Peyer's patch (tissue), 4 donors: Measurements from ENCODE around the gene SRGAP2B. TPM values are rescaled to one million over a fixed set of nuclear protein-coding genes. Genes with fewer than 3 reads are reported as not detected.
A peak's percentile ranks its signal among the peaks of the same experiment; 100 is the strongest.
"Not testable (repeated sequence)": the region's sequence is repeated elsewhere in the genome, so short reads cannot be mapped to it uniquely, and the experiment has no call there.

Experiments used
- DNase-seq, 3 donors: peaks; one replicate each; pipeline ENCODE4 v3.0.0-alpha.2; 2017 to 2019
- H3K27ac ChIP-seq, 4 donors: fragments of 200-600 bp; sonication (generic); one replicate each; pipeline ENCODE4 v1.5.1; 2016 to 2019
- H3K27me3 ChIP-seq, 2 donors: fragments of 200-600 bp; sonication (generic); one replicate each; pipeline ENCODE4 v1.5.1; 2019
- H3K36me3 ChIP-seq, 3 donors: fragments of 200-600 bp; sonication (generic); one replicate each; pipeline ENCODE4 v1.5.1; 2016 to 2019
- H3K4me1 ChIP-seq, 4 donors: fragments of 200-600 bp; sonication (generic); one replicate each; pipeline ENCODE4 v1.5.1; 2016 to 2019
- H3K4me3 ChIP-seq, 4 donors: fragments of 200-600 bp; sonication (generic); 1 replicate in 3 of 4; 2 replicates in 1 of 4; pipeline ENCODE4 v1.5.1; 2016 to 2019; ENCODE audit warnings: mild to moderate bottlenecking in 1 of 4
- H3K9me3 ChIP-seq, 4 donors: fragments of 200-600 bp; sonication (generic); one replicate each; pipeline ENCODE4 v1.5.1; 2016 to 2019; ENCODE audit warnings: mild to moderate bottlenecking in 1 of 4
- total RNA-seq, 4 donors: library from RNA; depleted of rRNA; stranded (reverse); fragments of >200 nt; gene quantifications; one replicate each; pipeline ENCODE4 v1.1.0, GENCODE V29; 2016

SRGAP2B gene
- total RNA-seq, 4 donors from 2014 or later: 2.5 to 31.4 (median 5.8) TPM

DNA sequence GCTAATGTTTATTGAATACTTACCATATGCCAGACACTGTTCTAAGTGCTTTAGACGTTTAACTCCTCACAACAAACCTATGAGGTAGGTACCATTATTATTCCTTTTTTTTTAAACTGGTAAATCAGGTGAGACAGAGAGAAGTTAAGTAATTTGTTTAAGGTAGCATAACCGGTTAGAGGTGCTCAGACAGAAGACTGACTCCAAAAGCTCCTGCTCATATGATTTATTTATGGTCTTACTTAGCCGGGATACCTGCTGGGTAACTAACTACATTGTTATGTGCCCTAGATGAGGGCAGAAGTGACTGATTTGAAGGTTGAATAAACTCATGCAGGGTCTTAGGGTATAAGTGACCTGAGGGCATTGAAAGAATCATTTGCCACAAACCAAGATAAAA lies 17.6 kb upstream of the SRGAP2B start:
- not testable (repeated sequence) for H3K4me1 ChIP-seq, DNase-seq, H3K27me3 ChIP-seq, H3K27ac ChIP-seq, H3K4me3 ChIP-seq, H3K9me3 ChIP-seq, H3K36me3 ChIP-seq

GRCh38 chr1:145111674-145112073 lies 16.5 kb upstream of the SRGAP2B start:
- not testable (repeated sequence) for H3K9me3 ChIP-seq

GRCh38 chr1:145103294-145103693 lies 8.2 kb upstream of the SRGAP2B start:
- H3K4me1 ChIP-seq, DNase-seq, H3K27ac ChIP-seq, H3K36me3 ChIP-seq, H3K9me3 ChIP-seq, H3K4me3 ChIP-seq, H3K27me3 ChIP-seq: not testable (repeated sequence)

More at GRCh38 chr1:145111674-145112073, 16.5 kb upstream of the SRGAP2B start:
- not testable (repeated sequence) for H3K4me1 ChIP-seq, H3K4me3 ChIP-seq, DNase-seq, H3K27me3 ChIP-seq, H3K36me3 ChIP-seq, H3K27ac ChIP-seq

DNA sequence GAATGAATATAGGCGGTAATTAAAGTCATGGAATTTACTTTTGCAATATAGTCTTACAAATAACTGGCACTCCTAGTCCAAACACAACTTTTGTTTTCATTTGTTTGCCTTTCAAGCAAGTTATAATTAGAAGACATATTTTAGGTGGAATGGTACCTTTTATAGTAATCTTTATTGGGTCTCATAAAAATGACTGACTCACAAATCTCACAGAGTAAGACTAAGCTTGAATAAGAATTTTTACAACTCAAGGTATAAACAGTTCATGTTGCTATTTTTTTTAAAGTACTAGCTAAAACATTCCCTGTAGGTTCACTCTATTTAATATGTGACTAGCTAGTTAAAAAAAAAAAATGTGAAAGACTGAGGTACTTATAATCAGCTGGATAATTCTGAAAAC lies 6.6 kb upstream of the SRGAP2B start:
- H3K4me3 ChIP-seq, H3K27ac ChIP-seq, H3K4me1 ChIP-seq, H3K27me3 ChIP-seq, DNase-seq, H3K9me3 ChIP-seq, H3K36me3 ChIP-seq: not testable (repeated sequence)

- not testable (repeated sequence) for H3K4me1 ChIP-seq, H3K36me3 ChIP-seq, H3K9me3 ChIP-seq, H3K27me3 ChIP-seq
- H3K27ac ChIP-seq: peak overlapping the region in 3 of 4 donors; percentile 57 to 67 (median 66)
- peak overlapping the region; percentile 38 to 51 (median 42) for H3K4me3 ChIP-seq
- DNase-seq: peak in 1 of 3 donors; percentile 46
Measured at GRCh38 chr1:145094655-145095211, 395 bp downstream of the SRGAP2B start.

GRCh38 chr1:145093517-145094149 lies 1.5 kb downstream of the SRGAP2B start:
- H3K36me3 ChIP-seq, H3K4me1 ChIP-seq, H3K9me3 ChIP-seq, H3K27me3 ChIP-seq: not testable (repeated sequence)
- H3K4me3 ChIP-seq: peak overlapping the region in 3 of 4 donors; percentile 35 to 54 (median 40)
- peak overlapping the region in 2 of 4 donors; percentile 57 to 60 for H3K27ac ChIP-seq
- peak in 2 of 3 donors; percentile 44 to 78 for DNase-seq

- H3K4me1 ChIP-seq, H3K27me3 ChIP-seq, H3K9me3 ChIP-seq, H3K27ac ChIP-seq, H3K36me3 ChIP-seq, DNase-seq, H3K4me3 ChIP-seq: not testable (repeated sequence)
Measured at GRCh38 chr1:145082483-145083255, 12.5 kb downstream of the SRGAP2B start.

- not testable (repeated sequence) for DNase-seq, H3K36me3 ChIP-seq, H3K27me3 ChIP-seq, H3K4me3 ChIP-seq, H3K27ac ChIP-seq, H3K4me1 ChIP-seq, H3K9me3 ChIP-seq
Measured at GRCh38 chr1:145080193-145080592, 14.9 kb downstream of the SRGAP2B start.

- H3K27me3 ChIP-seq, H3K4me3 ChIP-seq, H3K9me3 ChIP-seq, H3K27ac ChIP-seq, H3K36me3 ChIP-seq, H3K4me1 ChIP-seq, DNase-seq: not testable (repeated sequence)
Measured at GRCh38 chr1:145079737-145080136, 15.4 kb downstream of the SRGAP2B start.

- not testable (repeated sequence) for H3K9me3 ChIP-seq, H3K4me1 ChIP-seq, H3K4me3 ChIP-seq, H3K27me3 ChIP-seq, H3K36me3 ChIP-seq, DNase-seq, H3K27ac ChIP-seq
Measured at GRCh38 chr1:145078787-145079370, 16.2 kb downstream of the SRGAP2B start.

DNA sequence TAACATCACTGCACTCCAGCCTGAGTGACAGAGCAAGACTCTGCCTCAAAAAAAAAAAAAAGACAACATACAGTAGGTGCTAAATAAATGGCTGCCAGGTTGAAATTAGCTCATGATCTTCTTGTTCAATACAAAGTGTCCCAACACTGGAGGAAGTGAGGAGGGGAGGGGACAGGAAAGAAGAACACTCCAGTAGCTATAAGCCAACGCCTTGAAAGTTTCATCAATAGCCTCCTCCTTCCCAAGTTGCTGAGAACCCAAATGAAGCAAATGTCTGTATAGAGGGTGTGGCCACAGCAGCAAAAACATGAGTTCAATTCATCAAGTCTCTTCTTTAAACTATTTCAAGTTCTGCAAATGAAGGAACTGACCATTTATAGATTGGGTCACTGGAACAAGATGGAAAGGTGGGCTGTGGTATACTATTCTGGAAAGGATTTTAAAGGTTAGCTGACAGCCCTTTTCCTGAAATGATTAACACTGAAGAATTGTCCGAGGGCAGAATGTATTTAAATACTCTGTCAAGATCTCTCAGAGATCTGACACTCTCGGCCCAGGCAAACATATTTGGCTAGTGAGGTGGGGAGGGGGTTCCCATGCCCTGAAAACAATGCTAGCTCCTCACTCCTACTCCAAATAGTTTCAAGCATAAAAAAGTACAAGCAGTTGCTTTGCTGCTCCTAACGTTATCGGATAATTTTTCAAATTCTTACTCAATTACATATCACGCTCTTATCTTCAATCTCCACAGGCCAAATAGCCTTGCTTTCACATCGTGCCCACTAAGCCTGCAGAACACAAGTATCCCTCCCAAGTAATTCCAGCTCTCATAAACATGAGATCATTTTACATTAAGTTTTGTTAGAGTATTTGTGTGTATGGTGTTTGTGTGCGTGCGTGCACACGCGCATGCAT lies 17.0 kb downstream of the SRGAP2B start:
- H3K4me1 ChIP-seq, H3K9me3 ChIP-seq, DNase-seq, H3K27ac ChIP-seq, H3K36me3 ChIP-seq, H3K27me3 ChIP-seq, H3K4me3 ChIP-seq: not testable (repeated sequence)

- not testable (repeated sequence) for H3K27me3 ChIP-seq, H3K27ac ChIP-seq, H3K9me3 ChIP-seq, H3K36me3 ChIP-seq, H3K4me3 ChIP-seq, H3K4me1 ChIP-seq, DNase-seq
Measured at GRCh38 chr1:145076877-145077276, 18.3 kb downstream of the SRGAP2B start.

DNA sequence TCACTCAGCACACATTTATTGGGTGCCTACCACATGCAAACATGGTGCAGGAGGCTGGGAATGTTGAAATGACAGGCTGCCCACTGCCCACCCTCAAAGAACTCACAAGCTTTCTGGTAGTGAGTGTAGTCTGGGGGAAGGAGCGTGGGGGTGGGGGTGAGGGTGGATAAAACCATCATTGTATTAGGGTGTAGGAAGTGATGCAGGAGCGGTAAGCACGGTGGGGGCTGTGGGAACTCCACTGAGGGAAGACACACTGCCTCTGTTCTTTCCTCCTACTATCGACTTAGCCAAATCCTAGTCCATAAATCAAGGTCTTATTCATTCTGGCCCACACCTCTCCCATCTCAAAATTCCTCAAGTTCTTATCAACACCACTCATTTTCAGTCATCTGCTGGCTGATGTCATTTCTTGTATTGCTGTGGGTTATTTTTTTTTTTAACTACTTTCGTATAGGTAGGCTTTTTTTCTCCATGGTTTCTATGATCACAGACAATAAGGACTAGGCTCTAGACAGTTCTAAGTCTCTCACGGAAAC lies 21.0 kb downstream of the SRGAP2B start:
- H3K9me3 ChIP-seq, H3K36me3 ChIP-seq, DNase-seq, H3K27ac ChIP-seq, H3K4me1 ChIP-seq, H3K27me3 ChIP-seq, H3K4me3 ChIP-seq: not testable (repeated sequence)

- not testable (repeated sequence) for H3K4me1 ChIP-seq, H3K27ac ChIP-seq, H3K36me3 ChIP-seq, H3K27me3 ChIP-seq, H3K4me3 ChIP-seq, H3K9me3 ChIP-seq, DNase-seq
Measured at GRCh38 chr1:145071569-145071968, 23.6 kb downstream of the SRGAP2B start.
